ENCODE measurements around the gene AREG. TPM values are rescaled to one million over a fixed set of nuclear protein-coding genes. Genes with fewer than 3 reads are reported as not detected.
A peak's percentile ranks its signal among the peaks of the same experiment; 100 is the strongest.

Gene AREG
- total RNA-seq, 1 donor from 2014 or later = 3.4 TPM

DNA sequence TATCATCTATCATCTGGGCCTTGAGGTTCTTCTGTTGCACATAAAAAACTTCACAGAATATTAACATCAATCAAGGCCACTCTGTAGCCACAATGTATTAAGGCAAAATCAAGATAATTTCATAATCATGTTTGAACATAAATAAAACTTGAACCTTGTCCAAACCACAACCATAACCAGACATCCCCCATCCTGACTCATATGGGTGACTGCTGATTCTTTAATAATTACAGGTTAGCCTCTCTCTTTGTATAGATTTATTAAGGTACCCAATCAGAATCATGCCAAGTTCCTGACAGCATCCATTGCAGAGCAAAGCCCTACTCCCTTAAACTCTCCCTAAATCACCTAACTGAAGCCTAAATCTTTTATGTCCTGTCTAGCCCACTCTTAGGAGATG is 16.7 kb upstream of the AREG start:
- no peak for ATAC-seq
- intact Hi-C loops (cut with micrococcal nuclease) = no loop called here

DNA sequence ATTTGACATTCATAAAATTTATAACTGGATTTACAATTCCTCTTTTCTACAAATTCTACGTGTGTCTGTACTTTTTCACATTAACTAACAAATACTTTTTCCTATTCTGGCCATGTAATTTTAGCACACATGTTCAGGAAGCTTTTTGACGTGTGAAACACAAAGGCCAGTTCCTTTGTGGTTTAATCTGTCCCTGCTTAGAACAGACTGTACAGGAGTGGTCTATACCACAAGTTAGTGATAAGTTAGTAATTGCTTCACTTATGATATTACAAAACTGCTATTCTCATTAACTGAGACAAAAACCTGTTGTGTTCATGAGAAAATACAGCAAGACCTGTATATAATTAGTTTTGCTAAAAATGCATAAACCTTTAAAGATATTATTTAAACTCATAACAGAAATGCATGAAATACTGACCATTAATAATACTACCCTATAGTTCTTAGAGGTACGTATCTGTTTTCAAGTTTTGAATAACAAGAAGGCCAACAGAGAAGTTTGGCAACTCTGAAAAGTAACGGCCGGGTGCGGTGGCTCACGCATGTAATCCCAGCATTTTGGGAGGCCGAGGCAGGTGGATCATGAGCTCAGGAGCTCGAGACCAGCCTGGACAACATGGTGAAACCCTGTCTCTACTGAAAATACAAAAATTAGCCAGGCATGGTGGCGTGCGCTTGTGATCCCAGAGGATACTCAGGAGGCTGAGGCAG is 13.7 kb upstream of the AREG start:
- ATAC-seq = peak; percentile 92

More for the DNA sequence above, 16.7 kb upstream of the AREG start:
- DNase-seq = no peak

DNA sequence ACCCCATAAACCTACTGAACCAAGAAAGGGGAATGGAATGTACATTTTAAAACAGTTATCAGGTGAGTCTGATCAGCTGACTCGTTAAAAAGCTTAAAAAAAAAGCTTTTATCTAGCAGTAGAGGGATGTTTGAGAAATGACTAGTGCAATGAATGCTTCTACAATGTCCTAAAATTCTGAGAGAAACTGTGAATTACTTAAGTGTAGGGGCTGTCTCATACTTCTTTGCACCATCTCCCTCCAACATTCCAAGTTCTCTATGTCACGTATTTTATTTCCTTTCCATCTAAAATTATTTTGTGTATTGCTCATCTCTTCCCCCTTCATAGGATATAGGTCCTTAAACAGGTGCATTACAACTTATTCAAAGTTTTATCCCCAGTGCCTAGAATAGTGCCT is 11.9 kb upstream of the AREG start:
- ATAC-seq (no peak), DNase-seq (no peak)
- intact Hi-C loops (cut with micrococcal nuclease) = no loop called here

More for the DNA sequence above, 13.7 kb upstream of the AREG start:
- intact Hi-C loops (cut with micrococcal nuclease) = no loop called here
- no peak for DNase-seq

DNA sequence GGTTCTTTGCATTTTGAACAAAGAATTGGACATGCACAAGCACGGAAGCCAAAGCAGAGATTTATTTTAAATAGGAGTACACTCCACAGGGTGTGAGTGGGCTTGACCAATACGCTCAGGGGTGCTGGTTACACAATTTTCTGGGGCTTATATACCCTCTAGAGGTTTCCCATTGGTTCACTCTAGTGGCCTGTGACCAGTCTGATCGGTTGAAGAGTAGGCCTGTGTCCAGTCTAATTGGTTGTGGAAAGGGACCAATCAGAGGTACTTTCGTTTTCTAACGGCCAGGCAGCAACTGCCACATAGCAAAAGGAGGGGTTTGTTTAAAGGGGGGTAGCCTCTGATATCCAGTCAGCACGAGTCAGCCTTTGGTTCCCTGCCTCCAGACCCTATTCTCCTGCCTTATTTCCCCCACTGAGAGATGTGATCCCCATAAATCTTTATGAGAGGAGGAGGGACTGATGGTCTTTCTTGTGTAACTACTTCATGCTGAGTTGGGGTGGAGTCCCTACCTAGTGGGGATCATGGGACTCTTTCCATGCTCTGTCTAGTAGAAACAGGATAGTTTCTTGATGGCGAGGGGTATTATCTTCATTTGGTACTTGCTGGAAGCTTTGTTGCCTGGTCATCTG is 11.3 kb upstream of the AREG start:
- intact Hi-C loops (cut with micrococcal nuclease) = no loop called here
- ATAC-seq (no peak), DNase-seq (no peak)

DNA sequence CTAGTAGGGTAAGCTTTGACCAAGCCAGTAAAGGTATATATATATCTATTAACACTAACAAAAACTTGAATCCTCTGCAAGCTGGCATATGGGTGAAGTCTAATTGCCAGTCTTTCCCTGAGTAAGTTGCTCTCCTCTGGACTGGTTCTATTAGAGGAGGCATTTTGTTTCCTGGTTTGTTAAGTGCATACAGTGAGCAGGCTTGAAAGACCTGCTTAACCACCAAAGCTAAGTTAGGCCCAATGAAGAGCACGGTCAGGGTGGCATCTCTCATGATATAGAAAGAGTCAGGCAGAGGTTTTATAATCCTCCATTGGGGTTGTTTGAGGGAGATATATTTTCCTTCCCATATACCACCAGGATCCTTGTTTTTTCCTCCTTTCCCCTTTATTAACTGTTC is 9.6 kb upstream of the AREG start:
- ATAC-seq = no peak
- intact Hi-C loops (cut with micrococcal nuclease) = no loop called here
- DNase-seq = no peak

DNA sequence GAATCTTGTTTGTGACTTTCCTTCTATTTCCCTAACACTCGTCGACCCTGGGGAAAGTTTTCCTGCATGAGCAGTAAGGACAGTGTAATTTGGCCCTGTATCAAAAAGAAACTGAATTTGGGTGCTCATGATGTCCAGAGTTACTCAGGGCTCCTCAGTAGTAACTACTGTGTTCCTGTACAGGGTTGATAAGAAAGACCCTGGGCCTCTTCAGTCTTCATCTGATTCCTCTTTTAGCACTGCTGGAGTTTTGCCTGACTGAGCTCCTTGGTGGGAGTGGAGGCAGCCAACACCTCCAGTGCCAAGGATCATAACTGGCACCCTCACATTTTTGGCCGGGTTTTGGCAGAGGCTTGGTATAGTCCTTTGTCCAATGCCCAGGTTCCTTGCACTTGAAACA is 7.1 kb upstream of the AREG start:
- DNase-seq (no peak), ATAC-seq (no peak)
- intact Hi-C loops (cut with micrococcal nuclease) = no loop called here

DNA sequence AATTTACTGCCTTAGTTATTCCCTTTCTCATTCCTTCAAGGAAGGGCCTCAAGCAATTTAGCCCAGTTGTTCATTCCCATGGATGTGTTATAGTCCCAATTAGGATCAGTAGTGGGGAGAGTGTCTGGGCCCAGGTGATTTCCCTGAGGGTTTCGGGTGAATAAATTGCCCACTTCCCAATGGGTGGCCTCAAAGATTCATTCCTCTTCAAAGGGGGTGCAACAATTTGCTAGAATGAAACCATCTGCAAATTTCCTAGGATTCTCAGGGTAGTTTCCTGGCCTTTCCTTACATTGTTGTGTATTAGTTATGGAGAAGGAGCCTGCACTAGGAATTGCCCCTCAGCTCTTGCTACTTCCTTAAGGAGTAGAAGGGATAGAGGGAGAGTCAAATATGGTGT is 6.3 kb upstream of the AREG start:
- ATAC-seq (no peak), DNase-seq (no peak)
- intact Hi-C loops (cut with micrococcal nuclease) = no loop called here

DNA sequence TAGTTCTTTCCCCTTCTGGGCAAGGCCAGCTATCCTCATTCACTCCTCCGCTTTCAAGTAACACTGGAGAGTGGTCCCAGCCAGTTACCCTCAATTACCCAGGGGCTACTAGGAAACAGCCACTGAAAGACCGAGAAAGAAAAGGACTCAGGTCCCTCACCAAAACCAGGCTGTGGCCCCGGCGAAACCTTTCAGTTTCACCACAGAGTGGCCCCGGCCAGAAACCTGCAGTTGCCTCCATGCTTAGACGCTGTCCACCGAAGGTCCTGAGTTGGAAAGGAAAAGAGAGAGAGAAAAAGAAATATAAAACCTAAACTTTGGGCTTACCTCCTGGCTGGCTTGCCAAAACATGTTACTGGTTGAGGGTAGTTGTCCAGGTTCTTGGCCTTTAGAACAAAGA is 5.0 kb upstream of the AREG start:
- DNase-seq = no peak
- intact Hi-C loops (cut with micrococcal nuclease) = loop anchor here (10.0 kb wide), 1 partner anchor 65 kb away; no protein-coding TSS in a partner anchor
- no peak for ATAC-seq

DNA sequence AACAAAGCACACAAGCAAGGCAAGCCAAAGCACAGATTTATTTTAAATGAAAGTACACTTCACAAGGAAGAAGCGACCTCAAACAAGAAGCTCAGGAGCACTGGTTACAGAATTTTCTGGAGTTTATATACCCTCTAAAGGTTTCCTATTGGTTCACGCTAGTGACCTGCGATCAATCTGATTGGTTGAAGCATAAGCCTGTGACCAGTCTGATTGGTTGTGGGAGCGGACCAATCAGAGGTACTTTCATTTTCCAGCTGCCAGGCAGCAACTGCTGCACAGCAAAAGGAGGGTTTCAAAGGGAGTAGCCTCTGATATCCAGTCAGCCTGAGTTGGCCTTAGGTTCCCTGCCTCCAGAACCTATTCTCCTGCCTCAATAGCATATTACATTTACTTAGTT is 4.6 kb upstream of the AREG start:
- intact Hi-C loops (cut with micrococcal nuclease) = loop anchor here (10.0 kb wide), 1 partner anchor 66 kb away; no protein-coding TSS in a partner anchor
- DNase-seq = no peak
- no peak for ATAC-seq

DNA sequence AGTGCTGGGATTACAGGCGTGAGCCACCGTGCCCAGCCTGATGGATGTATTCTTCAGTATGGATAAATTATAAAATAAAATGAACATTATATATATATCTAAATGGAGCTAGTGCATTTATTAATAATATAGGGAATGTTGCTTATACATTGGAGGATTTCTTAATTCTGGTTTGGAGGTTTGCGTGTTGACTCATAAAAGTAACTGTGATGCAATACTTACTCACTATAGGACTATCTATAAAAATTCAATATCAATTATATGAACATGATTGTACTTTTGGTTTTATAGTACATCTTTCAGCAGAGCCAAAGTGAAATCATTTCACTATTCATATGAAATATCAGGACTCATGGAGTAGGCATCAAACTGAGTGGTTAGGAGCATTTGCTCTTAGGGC is 3.2 kb upstream of the AREG start:
- DNase-seq (no peak), ATAC-seq (no peak)
- intact Hi-C loops (cut with micrococcal nuclease) = loop anchor here (10.0 kb wide), 1 partner anchor 67 kb away; no protein-coding TSS in a partner anchor

DNA sequence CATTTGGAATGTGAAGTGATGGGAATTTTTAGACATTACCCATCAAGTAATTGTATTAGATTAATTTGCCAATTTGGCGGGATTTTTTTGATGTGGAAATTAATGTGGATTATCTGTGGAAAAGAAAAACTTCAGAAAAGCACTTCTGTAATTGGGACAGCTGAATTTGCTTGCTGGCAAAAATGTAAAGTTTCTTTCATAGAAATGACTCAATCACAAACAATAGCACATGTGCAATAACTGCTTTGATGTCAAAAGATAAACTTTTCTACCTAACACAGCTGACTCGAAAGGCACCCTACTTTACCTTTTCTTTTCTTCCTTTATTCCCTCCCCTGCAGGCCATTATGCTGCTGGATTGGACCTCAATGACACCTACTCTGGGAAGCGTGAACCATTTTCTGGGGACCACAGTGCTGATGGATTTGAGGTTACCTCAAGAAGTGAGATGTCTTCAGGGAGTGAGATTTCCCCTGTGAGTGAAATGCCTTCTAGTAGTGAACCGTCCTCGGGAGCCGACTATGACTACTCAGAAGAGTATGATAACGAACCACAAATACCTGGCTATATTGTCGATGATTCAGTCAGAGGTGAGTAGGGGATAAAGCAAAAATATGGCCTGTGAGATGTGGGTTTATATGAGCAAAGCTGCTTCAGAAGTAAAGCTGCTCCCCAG is 1.4 kb downstream of the AREG start:
- intact Hi-C loops (cut with micrococcal nuclease) = loop anchor here (10.0 kb wide), 1 partner anchor 72 kb away; no protein-coding TSS in a partner anchor
- ATAC-seq (no peak), DNase-seq (no peak)

DNA sequence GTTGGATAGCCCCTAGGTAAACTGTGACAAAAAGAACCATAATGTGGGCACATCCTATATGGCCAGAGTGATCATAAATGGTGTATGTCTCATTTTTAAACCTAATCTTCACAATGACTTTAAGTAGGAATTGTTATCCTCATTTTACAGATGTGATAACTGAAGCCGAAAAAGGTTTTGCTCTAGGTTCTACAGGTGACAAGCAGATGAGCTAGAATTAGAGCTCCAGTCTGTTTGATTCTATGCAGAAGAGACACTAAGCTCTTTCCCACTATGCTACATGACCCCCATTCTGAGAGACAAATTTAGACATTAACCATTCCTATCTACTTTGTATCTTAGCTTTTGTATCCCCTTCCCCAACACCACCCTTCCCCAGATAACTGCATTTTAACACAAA is 2.0 kb downstream of the AREG start:
- DNase-seq (no peak), ATAC-seq (no peak)
- intact Hi-C loops (cut with micrococcal nuclease) = loop anchor here (10.0 kb wide), 1 partner anchor 72 kb away; no protein-coding TSS in a partner anchor

DNA sequence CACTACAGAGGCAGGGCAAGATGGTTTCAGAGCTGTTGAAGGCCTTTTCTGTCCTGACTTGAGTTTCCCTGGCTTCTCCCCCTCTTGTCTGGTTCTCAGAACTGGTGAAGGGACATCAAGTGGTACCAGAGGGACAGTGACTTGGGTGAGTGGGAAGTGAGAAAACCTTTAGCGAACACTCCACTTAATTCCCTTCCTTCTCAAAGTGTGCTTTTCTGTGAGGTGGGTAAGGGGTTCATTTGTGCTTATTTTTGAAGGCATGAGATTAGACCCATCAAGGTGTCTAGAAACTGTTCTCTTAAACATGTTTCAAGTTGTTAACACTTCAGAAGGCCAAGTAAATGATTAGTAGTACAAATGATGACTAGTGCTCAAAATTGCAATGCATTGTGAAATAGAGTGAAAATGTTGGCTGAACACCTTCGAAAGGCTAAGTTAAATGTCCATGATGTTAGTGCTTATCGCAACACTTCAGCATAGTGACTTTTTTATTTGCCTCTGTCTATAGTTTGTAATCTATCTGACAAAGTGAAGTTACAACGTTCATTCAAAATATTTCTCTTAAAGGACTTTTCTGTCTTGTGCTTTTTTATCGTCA is 2.8 kb downstream of the AREG start:
- intact Hi-C loops (cut with micrococcal nuclease) = loop anchor here (10.0 kb wide), 1 partner anchor 73 kb away; no protein-coding TSS in a partner anchor
- DNase-seq = no peak
- no peak for ATAC-seq

DNA sequence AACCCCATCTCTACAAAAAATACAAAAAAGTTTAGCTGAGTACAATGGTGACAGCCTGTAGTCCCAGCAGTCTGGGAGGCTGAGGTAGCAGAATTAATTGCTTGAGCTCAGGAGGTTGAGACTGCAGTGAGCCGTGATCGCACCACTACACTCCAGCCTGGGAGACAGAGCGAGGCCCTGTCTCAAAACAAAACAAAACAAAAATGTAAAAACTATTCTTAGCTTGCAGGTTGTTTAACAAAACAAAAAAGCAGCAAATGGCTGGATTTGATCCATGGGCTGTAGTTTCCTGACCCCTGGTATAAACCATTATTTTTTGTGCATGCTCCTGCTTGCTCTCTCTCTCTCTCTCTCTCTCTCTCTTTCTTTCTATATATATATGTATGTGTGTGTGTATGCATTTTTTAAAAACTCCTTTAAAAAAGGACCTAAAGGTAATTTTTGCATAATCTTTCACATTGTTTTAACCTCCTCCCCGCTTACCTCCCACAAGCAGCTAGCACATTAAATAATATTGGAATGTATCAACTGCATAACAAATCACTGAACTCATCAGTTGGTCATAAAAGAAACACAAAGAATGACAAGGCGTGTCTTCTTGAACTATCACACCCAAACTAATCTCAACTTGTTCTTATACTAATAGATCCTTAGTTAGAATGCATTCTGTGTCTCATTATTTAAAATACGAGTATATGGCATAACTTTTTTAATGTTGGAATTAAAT is 4.8 kb downstream of the AREG start:
- DNase-seq (no peak), ATAC-seq (no peak)
- intact Hi-C loops (cut with micrococcal nuclease) = loop anchor here (10.0 kb wide), 1 partner anchor 75 kb away; no protein-coding TSS in a partner anchor

DNA sequence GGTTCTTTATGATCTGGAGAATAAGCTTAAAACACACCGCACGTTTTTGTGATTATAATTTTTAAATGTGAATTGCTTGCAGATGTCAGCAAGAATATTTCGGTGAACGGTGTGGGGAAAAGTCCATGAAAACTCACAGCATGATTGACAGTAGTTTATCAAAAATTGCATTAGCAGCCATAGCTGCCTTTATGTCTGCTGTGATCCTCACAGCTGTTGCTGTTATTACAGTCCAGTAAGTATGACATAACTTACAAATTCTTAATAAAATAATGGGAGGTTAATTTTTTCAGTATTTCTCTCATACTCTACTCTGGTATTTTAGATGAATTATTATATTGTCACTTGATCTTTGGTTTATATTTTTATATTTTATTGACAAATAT is 5.4 kb downstream of the AREG start:
- no peak for DNase-seq
- intact Hi-C loops (cut with micrococcal nuclease) = no loop called here
- ATAC-seq = no peak

DNA sequence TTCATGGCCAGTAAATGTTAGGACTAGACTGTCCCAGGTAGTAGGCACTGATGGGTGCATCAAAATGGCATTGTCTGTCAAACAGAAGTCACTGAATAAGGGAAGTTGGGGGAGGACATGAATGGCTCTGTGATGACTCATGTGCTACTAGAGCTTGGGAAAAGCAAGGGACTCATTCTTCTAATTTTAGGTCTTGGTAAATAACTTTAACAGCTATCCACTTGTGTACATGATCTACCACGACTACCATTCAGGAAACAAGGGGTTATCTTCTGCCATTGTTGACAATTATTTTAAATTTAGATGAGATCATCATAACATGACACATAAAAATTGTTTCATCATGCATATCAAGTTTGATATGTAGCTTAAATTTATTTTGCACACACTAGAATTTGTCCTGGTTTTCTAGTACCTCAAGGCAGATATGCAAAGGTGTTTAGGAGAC is 6.3 kb downstream of the AREG start:
- intact Hi-C loops (cut with micrococcal nuclease) = no loop called here
- ATAC-seq (peak; percentile 78), DNase-seq (no peak)

DNA sequence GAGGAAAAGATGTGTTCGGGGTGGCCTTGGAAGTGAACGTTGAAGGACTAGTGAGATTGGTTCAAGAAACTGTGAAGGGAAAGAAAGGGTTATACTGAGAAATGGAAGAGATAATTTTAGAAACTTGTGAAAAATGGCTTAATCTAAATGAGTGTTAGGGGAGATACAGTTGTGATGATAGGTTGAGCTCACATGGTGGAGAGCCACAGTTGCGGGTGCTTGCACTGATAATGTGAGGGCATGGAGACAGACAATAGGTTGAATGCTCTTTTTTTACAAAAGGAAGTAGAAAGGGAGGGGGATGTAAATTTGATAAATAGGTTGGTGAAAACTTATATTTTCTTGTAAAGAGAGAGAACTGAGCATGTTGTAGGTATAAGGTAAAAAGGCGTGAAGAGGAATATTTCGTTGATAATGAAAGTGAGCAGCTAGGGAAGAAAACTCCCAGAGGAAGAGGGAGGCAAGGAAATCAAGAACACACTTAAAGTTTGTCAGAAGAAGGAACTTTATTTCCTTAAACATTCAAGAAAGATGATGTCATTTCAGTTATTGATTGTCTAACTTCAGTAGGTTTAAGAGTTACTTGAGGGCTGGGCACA is 8.2 kb downstream of the AREG start:
- no peak for DNase-seq
- intact Hi-C loops (cut with micrococcal nuclease) = no loop called here
- no peak for ATAC-seq

DNA sequence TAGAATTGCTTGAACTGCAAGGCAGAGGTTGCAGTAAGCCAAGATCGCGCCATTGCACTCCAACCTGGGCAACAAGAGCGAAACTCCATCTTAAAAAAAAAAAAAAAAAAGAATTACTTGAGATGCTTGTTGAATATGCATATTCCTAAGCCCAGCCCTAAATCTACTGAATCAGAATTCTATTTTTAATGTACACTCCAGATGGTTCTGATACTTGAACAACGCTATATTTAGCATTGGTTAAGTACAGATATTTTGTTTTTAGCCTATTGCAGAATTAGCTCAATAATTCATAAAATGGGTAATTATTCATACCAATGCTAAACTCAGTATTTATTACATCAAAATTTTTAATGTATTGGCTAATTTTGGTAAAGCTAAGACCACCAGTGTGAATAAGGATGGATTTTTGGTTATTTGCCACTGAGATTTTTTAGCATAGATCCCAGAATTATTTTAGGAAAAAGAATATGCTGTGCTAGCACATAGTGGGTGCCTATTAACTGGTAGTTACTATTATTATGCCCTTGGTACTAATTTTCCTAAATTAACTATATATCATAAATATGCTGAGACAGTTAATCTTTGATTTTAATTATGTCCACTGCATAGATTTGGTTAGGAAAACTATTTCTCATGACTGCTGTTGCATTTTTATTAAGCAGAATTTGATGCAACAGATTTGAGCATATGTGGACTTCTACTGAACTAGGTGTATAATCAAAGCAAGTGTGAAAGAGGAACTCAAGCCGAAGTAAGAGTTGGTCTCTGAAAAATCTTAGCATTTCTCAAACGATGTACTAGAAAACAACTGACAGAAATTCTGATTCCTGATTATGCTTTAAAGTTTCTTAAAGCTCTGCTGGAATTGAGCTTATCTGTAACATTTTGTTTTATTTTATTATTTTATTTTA is 9.2 kb downstream of the AREG start:
- no peak for DNase-seq
- intact Hi-C loops (cut with micrococcal nuclease) = no loop called here
- no peak for ATAC-seq

All from left ventricle myocardium superior (tissue), 1 donor.